T-helper 1 cell treated with Interleukin-12 subunit alpha and Interleukin-12 subunit beta and Interleukin-4 antibody, amounts not matched to agents 30 ng/mL and 1 ng/mL, for 36 hours (primary cell): ENCODE measurements around the gene CALD1. TPM values are rescaled to one million over a fixed set of nuclear protein-coding genes. Genes with fewer than 3 reads are reported as not detected.

ENCODE experiments used
- intact Hi-C: fragments of 100-400 bp; cut with micrococcal nuclease; formaldehyde crosslinking; loops from one replicate; pipeline ENCODE4 v1.15.1; 2024
- total RNA-seq: library from RNA; stranded (reverse); gene quantifications from 2 replicates; pipeline ENCODE4 v1.2.3, GENCODE V29; 2022

The CALD1 gene
- total RNA-seq, 1 donor from 2014 or later = 1.3 TPM

DNA sequence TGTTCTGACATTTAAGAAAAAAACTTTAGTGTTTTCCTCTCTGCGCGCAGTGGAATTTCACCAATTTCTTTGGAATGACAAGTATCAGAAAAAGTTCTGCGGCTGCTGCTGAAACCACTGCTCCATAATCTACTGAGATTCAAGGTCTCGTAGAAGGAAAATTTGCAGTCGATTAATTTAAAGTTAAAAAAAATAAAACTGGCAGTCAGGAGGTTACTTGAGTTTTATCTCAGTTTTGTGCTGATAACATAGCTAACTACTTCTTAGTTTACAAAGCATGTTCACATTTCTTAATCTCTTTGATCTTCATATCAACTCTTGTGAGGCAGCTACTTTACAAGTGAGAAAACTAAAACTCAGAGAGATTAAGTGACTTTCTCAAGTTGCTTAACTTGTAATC, 18.2 kb upstream of the CALD1 start:
- intact Hi-C loops = no loop called here

DNA sequence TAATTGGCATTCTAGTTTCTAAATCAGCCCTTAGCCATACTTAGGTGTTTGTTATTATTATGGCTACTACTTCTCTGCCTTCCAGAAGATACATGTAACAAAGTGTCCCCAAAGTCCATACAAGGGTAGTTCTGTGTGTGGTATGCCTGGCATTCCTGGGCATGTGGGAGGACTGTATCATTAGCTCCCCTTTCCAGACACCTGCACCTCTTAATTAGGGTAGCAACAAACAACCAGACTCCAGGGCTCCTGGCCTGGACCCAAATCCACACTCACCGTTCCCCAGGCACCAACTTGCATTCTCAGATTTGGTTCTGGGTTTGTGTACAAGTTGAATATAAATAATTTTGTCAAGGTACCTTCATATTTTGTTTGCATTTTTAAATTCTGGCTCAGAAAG, 15.5 kb upstream of the CALD1 start:
- intact Hi-C loops = no loop called here

DNA sequence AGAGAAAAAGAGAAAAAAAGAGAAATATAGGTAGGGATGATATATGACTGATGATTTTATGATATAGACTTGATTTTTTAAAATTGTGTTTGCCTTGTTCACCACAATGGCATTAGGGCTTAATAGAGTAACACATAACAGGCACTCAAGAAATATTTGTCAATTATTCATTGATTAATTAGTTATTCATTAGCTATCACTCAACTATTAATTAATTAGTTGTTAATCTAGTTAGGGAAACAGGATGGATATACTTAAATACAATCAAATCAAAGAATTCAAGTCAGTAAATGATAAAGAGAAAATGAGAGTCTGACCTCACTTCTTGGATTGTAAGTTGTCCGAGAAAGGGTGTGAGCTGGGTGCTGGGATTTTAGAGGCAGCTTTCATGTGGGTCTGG, 15.1 kb upstream of the CALD1 start:
- intact Hi-C loops = no loop called here

DNA sequence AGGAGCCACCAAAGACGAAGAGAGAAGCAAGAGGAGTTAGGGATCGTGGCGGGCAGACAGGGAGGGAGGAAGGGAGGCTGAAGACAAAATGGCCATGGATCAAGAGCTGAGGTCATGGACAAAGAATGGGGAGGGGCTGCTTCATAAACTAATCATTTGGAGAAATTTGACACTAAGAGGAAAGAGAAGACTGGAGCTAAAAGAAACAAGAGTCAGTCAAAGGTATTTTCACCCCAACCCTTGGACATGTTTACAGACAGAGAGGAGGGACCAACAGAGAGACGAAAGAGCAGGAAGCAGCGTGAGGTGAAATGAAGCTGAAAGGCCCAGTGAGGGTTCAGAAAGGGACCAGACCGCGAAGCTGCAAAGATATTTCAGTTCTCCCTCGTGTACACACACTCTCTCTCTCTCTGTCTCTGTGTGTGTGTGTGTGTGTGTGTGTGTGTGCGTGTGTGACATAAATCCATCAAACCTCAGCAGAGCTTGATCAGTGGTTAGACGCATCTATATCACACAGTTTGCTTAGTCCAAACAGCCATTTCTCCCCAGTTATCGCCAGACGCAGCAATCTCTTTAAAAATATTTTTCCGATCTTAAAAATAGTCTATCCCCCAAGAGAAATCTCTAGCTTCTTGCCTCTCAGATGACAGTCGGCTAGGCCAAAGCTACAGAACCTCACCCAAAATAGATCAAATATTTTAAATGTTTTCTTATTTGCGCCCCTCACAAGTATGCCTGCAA, 12.5 kb upstream of the CALD1 start:
- intact Hi-C loops = no loop called here

DNA sequence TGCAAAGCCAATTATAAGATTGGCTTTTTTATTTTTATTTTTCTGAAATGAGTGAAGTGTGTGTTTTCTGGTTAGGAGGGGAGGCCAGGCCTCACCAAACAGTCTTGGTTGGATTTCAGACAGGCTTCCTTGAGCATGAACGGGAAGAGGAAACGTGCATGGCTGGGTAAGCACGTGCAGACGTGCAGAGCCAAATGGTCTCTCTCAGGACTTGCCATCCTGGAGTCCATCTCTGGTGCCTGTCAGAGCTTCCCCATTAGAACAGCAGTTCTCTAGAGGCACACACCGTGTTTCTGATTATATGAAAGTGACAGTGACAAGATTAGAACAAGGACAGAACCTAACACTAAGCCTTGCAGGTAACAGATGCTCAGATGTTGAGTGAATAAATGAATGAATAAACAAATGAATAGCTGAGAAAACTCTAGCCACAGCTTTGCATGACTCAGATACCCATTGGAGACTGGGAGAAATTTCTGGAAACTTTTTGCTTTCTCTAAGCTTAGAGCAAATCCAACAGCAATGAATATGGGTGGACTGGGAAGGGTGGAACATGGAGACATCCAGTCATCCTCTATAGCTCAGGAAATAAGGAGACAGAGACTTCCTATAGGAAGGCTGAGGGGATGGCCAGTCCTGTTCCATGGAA, 11.8 kb upstream of the CALD1 start:
- intact Hi-C loops = no loop called here

DNA sequence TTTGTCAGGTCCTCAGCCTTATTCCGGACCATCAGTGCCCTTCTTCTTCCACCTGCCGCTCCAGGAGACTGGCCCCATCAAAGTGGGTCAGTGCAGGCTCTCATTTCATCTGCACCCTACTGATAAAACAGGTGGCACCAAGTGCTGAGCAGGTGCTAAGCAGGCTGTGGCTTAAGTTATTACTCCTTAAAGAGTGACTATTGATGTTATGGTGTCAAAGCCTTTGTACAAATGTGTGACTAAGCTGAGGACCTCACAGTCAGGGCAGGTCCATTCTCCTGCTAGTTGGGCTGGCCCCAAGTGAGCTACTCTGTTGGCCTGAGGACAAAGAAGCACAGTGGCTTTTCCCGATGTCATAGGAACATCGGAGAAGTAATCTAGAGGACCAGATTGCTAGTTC, 11.2 kb upstream of the CALD1 start:
- intact Hi-C loops = no loop called here

DNA sequence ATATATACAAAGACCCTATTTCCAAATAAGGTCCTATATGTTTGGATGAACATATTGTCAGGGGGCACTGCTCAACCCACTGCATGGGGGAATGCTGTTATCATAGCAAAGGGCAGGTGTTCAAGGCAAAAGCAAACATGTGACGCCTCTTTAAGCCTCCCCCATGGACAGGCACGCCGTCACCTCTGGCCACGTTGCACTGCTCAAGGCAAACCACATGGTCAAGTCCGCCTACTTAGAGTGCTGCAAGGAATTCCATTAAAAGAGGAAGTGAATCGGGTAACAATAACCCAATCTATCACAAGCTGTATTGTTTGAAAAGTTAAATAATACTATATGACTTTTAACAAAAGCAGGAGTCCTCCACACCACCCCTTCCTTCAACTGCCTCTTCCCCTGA, 8.8 kb upstream of the CALD1 start:
- intact Hi-C loops = no loop called here

DNA sequence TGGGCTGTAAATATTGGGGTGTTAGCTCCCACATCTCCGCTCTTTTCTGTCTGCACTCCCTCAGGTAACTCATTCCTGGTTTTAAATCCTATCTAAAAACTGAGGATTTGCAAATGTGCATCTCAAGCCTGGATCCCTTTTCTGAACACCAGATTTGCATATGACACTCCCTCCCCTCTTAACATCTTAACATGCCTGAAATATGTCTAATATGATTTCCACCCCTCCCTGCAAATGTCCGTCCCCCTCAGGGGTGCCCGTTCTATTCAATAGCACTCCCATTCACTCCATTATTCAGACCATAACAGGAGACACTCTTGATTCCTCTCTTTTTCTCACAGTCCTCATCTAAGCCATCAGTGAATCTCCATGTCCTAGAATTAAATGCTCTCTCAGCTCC, 8.3 kb upstream of the CALD1 start:
- intact Hi-C loops = no loop called here

DNA sequence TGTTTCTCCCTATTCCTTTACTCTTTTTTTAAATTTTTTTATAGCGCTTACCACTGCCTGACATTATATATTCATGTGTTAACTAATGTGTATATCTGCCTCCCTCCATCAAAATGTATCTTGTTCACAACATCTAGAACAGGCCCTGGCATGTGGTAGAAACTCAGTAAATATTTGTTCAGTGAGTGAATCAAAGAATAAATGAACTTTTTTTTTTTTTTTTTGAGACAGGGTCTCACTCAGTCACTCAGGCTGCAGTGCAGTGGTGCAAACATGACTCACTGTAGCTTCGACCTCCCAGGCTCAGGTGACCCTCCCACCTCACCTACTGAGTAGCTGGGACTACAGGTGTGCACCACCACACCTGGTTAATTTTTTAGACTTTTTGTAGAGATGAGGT, 7.5 kb upstream of the CALD1 start:
- intact Hi-C loops = no loop called here

DNA sequence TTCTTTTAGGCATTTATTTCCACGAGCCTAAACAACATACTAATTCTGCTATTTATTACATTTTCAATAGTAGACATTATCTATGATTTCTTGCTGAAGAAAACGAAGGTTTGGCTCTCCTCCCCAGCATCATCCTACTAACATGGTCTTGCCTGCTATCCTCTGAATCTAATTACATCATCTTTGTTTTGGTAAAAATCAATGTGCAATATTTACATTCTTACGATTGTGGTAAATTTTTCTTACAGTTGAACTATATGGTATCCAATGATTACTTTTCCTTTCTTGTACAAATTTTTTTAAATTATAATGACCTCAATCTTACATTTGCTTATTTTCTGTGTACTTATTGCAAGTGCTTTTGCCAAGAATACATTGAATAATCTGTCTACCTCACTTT, 7.0 kb upstream of the CALD1 start:
- intact Hi-C loops = no loop called here

DNA sequence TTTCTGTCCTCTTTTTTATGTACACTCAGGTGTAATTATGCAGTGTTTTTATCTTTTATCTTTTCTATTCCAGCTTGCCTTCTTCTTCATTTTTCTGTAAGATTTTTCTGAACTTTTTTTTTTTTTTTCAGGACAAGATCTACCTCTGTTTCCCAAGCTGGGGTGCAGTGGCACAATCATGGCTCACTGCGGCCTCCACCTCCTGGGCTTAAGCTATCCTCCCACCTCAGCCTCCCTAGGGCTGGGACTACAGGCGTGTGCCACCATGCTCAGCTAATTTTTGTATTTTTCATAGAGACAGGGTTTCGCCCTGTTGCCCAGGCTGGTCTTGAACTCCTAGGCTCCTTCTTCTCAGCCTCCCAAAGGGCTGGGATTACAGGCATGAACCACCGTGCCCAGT, 6.3 kb upstream of the CALD1 start:
- intact Hi-C loops = no loop called here

DNA sequence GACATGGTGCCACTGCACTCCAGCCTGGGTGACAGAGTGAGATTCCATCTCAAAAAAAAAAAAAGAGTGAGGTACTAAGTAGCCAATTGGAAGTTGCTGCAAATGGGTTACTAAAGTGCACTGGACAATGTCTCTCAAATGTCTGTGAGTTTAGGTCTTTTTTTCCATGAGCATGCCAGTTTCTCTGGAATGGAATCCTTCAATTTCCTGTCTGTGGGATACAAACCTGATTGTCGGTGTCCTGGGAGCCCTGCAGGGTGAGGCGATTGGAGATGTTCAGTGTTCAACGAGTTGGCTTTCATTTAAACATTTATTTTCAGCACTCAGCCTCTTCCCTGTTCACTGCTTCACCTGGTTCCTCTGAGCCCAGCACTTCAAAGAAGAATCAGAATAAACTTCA, 5.3 kb upstream of the CALD1 start:
- intact Hi-C loops = no loop called here

DNA sequence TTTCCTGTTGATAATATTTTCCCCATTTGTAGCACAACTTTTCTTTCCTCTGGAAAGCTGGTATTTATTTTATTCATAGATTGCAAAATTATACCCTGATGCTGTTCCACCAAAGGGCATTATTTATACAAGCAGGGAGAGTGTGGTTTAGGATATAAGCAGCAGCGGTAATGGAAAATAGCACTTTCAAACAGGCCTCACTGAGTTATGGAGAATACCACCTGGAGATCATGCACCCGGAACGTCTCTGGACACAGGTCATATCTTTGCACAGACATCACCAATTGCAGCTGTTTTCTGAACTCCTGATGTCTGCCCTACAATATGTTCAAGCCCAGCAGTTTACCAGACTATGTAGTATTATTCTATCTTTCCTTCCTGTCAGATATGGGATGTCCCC, 2.0 kb upstream of the CALD1 start:
- intact Hi-C loops = no loop called here

DNA sequence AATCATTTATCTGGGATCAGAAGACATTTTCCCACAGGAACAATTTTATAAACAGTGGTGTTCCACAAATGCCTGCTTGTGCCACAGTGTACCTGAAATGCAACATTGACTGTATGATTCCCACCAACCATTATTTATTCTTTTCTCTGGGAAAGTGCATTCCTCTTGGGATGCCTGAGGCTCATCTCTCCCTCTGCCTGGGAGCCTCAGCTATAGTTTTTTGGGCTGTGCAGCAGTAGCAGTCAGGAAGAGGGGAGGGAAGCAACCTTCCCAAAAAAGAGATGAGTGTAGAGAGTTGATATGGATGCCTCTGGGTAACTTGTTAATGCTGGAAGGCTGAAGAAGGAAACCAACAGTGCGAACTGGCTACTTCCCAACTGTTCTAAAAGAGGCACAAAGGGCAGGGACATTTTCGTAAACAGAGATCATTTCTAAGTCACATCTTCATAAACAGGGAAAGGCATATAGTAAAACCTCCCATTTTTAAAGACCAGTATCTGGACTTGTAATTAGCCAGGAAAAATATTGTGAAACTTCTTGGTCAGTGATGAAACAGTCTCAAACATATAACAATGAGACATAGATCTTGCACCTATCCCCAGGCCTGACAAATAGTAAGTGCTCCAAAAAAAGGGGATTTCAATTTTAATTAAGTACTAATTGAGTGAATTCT, 1.4 kb upstream of the CALD1 start:
- intact Hi-C loops = no loop called here

DNA sequence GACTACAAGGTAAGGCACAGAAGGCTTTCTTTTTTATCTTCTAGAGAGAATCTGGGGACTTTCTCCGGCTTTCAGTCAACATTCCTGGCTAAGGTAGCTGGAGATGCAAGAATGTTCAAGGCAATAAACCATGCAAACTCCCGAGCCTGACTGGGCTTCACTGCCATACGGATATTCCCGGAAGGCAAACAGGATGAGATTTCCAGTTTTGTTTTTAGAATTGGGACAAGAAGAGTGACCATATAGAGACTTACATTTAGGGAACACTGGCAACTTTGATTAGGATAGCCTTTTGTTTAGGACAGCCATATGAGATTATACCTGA, 269 bp downstream of the CALD1 start:
- intact Hi-C loops = no loop called here

DNA sequence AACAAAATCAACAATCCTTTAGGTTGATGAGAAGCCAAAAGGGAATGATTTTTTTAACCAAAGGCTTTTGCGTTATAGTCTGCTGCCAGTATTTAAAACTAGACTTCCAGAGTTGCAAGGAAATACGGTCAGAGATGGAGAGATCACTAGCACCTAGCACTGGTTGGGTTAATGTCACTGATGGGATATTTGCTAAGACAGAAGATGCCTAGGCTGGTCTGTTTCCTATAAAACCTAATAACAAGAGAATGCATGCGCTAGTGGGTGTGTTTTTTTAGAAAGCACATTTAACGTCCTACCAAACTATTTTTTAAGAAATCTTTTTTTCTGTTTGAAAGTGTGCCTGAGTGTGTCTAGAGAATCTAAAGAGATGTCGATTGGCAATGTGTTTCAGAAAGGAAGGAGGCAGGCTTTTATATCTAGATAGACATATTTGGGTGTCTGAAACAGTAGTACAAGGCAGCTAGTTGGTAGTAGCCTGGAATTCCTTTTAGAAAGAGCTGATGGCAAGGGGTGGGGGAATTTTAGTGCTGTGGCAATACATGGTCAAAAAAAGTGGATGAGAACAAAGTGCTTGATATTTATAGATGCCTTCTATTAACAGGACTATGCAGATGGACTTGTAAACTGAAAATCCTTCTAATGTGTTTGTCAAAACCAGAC, 863 bp downstream of the CALD1 start:
- intact Hi-C loops = no loop called here

DNA sequence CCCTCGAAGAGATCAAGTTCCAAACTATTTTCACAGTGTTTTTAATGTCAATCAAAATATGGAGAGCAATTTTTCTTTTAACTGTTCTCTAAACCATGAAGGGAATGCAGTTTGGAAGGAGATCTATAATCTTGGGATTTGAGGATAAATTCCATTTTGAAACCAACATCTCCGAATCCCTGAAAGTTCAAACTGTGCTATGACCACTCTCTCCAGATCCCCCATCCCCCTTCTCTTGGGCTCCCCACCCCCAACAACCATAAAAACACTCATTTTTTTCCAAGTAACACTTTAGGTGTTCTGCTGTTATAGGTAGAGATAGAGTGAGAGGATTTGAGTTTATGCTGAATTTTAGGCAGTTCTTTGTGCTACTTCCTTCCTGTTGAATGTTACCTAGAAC, 1.7 kb downstream of the CALD1 start:
- intact Hi-C loops = no loop called here

DNA sequence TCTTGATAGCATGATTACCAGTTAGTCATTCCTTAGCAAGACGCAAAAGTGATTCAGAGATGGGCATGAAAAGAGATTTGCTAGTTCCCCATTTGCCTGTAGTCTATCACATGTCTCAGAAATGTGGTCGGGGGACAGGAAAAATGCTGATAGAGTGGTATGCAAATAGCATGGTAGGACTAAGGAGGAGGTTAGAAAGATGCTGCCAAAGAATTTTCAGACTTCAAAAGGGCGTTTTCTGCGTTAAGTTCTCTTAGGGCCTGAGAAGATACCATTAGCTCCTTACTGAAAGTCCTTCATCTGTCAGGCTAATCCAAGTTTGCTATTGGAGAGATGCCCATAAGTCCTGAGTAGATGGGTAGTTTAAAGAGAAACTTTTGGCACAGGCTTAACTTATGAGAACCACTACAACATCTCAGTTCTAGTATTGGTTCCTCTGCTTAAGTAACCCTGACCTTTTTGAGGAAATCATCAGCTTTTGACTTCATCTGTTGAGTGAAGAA, 2.7 kb downstream of the CALD1 start:
- intact Hi-C loops = no loop called here

DNA sequence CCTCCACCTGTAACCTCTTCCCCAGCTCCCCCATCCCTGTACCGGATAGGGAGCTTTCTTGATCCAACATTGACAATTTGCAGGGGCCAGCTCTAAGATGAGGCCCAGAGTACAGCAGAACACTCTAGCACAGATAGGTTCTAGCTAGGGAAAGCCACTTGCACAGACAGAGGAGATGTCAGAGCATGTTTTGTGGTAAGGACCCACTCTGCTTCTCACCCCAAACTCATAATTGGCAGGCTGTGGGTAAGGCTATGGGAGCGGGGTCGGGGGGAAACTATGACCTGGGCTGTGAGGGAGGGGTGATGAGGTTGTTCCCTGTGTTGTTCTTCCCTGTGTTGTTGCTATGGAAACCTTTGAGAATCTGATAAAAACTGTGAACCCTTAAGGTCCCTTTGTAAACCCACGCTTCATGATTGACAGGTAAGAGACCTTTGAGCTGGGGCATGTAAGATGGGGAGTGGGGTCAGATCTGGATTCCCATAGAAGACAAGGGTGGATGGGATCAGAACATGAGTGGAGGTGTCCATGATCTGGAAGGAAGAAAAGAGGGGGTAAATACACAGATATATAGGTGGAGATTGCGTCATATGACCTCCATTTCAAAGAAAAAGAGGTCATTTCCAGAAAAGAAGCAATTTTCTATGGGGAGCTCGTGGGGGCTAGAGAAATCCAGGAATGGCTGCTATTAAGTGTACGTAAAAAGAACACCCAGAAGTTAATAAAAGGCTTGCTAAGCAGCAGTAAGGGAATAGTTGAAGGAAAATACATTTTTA, 4.0 kb downstream of the CALD1 start:
- intact Hi-C loops = no loop called here

DNA sequence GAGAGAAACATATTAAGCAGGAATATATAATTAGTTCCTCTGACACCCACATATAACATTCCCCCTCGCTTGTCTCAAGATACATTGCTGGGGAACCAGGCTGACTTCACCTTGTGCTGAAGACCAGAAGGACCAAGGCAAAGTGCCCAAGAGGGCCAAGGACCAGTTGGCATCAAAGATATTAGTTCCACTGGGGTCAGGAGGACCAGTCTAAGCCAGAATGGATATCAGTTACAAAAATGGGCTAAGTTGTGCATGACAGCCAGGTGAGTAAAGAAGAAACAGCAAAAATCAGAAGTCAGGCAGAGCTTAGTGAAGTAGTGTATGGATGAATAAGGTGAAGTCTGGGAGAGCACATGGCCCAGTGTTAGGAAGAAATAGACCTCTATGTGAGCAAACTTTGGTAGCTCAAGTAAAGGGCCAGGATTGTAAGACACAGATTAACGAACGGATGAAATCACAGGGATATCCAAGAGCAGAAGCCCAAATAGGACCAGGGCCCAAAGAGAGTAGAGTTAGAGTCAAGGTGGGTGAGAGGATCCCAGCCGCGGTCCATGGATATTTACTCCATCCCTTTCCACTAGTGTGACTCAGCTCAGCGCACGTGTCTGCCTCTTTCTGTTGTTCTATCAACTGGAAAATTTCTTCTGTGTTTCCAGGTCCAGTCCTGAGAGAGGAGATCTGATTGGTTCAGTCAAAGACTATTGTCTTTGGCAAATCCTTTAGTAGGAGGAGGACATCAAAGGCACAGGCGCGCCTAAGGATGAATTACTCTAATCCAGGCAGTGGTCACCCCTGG, 5.0 kb downstream of the CALD1 start:
- intact Hi-C loops = no loop called here

DNA sequence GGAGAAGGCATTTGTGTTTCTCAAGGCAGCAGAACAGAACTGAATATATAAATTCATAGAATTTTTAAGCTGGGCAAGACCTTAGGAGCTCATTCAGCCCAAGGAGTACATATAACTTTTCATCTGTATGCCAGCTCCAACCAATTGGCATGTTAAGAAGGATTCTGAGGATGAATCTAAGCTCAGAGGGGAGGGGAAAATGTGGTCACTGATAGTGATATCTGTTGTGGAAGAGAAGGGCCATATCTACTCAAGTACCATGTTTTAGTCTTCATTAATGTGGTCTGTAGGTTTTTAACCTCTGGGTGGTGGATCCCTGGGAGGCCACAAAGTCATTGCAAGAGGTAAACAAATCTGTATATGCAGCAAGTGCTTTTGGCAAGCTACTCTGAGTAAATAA, 6.4 kb downstream of the CALD1 start:
- intact Hi-C loops = no loop called here
